ENCODE data around the gene ALKBH5. TPM values are rescaled to one million over a fixed set of nuclear protein-coding genes. Genes with fewer than 3 reads are reported as not detected.

Gene ALKBH5
- total RNA-seq, 2 experiments from 2014 or later = 133 to 134 TPM

DNA sequence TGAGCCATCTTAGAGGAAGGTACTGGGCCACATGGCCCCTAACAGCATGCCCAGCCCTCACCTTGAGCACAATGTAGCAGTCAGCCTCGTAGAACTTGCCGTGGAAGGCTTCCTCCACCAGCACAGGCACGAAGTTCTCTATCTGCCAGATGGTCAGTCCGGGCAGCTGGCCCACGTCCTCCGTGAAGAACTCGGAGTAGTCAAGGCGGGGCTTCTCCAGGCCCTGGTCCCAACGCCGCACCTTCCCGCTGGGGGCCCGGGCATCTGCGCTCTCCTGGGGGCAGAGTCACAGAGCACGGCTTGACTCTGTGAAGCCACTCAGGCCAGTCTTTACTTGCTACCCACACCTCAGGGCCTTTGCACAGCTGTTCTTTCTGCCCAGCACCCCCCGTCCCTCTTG is 67.6 kb downstream of the ALKBH5 start:
- no peaks in the 10 kb centered on the region for H3K9me3 Mint-ChIP-seq
- H3K27ac Mint-ChIP-seq = no peak overlapping the region
- ATAC-seq (ENCODE audit: low read depth) = no peak
- no peak for DNase-seq
- peaks cover 4% of the 10 kb centered on the region for H3K36me3 Mint-ChIP-seq
- POLR2A ChIA-PET = no interaction called here
- H3K4me3 Mint-ChIP-seq = no peak overlapping the region
- H3K27me3 Mint-ChIP-seq = no peaks in the 10 kb centered on the region
- H3K4me1 Mint-ChIP-seq = peaks cover 4% of the 10 kb centered on the region

DNA sequence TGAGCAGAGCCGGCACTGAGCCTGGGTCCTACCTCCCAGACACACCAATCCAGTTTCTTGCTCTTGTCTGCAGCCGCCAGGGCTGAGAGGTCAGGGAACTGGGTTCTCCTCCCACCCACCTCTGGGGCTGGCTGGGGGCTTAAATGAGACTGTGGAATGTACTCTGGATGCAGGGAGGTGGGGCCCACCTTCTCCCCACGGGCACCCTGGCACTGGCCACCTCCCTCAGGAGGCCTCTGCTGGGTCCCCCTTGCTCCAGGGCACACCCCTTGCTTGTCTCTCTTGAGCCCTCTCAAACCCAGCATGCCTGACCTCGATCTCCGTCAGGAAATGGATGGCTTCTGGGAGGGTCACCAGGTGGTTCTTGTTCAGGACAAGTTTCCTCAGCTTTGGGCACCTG is 68.5 kb downstream of the ALKBH5 start:
- H3K4me3 Mint-ChIP-seq = no peak overlapping the region
- H3K4me1 Mint-ChIP-seq = peaks cover 8% of the 10 kb centered on the region
- ATAC-seq (ENCODE audit: low read depth) (no peak), DNase-seq (no peak)
- H3K36me3 Mint-ChIP-seq = peaks cover 4% of the 10 kb centered on the region
- POLR2A ChIA-PET = no interaction called here
- no peaks in the 10 kb centered on the region for H3K9me3 Mint-ChIP-seq
- no peak overlapping the region for H3K27ac Mint-ChIP-seq
- H3K27me3 Mint-ChIP-seq = no peaks in the 10 kb centered on the region

- peaks cover 5% of the 10 kb centered on the region for H3K36me3 Mint-ChIP-seq
Observed at GRCh38 chr17:18253187-18253884, 69.7 kb downstream of the ALKBH5 start.

GRCh38 chr17:18253947-18254821 is 70.6 kb downstream of the ALKBH5 start:
- POLR2A ChIA-PET = no interaction called here
- DNase-seq (no peak), ATAC-seq (ENCODE audit: low read depth) (no peak)
- H3K27me3 Mint-ChIP-seq = no peaks in the 10 kb centered on the region
- H3K4me1 Mint-ChIP-seq = peaks cover 15% of the 10 kb centered on the region
- no peak overlapping the region for H3K4me3 Mint-ChIP-seq
- H3K9me3 Mint-ChIP-seq = no peaks in the 10 kb centered on the region
- H3K36me3 Mint-ChIP-seq = peaks cover 5% of the 10 kb centered on the region
- no peak overlapping the region for H3K27ac Mint-ChIP-seq

More at GRCh38 chr17:18253187-18253884, 69.7 kb downstream of the ALKBH5 start:
- Mint-ChIP-seq H3K27ac (no peak overlapping the region), H3K4me3 (no peak overlapping the region), H3K4me1 (peaks cover 13% of the 10 kb centered on the region), H3K27me3 (no peaks in the 10 kb centered on the region), H3K9me3 (no peaks in the 10 kb centered on the region)
- ATAC-seq (ENCODE audit: low read depth) = no peak
- no peak for DNase-seq
- POLR2A ChIA-PET = interaction anchor here (0.6 kb wide), 1 partner anchor 8 kb away, joined by 3 read pairs; no protein-coding TSS in a partner anchor

GRCh38 chr17:18254888-18255649 is 71.4 kb downstream of the ALKBH5 start:
- DNase-seq = no peak
- Mint-ChIP-seq H3K4me1 (peaks cover 20% of the 10 kb centered on the region), H3K27ac (no peak overlapping the region), H3K9me3 (no peaks in the 10 kb centered on the region), H3K4me3 (no peak overlapping the region), H3K27me3 (no peaks in the 10 kb centered on the region), H3K36me3 (peaks cover 5% of the 10 kb centered on the region)
- ATAC-seq (ENCODE audit: low read depth) = no peak
- POLR2A ChIA-PET = no interaction called here

GRCh38 chr17:18256351-18256750 is 72.7 kb downstream of the ALKBH5 start:
- H3K9me3 Mint-ChIP-seq = no peaks in the 10 kb centered on the region
- no peak for DNase-seq
- POLR2A ChIA-PET = interaction anchor here (0.6 kb wide), 1 partner anchor 116 kb away, joined by 3 read pairs; no protein-coding TSS in a partner anchor
- H3K4me1 Mint-ChIP-seq = peaks cover 20% of the 10 kb centered on the region
- peaks cover 5% of the 10 kb centered on the region for H3K36me3 Mint-ChIP-seq
- H3K27ac Mint-ChIP-seq = no peak overlapping the region
- ATAC-seq (ENCODE audit: low read depth) = no peak
- no peak overlapping the region for H3K4me3 Mint-ChIP-seq
- no peaks in the 10 kb centered on the region for H3K27me3 Mint-ChIP-seq

DNA sequence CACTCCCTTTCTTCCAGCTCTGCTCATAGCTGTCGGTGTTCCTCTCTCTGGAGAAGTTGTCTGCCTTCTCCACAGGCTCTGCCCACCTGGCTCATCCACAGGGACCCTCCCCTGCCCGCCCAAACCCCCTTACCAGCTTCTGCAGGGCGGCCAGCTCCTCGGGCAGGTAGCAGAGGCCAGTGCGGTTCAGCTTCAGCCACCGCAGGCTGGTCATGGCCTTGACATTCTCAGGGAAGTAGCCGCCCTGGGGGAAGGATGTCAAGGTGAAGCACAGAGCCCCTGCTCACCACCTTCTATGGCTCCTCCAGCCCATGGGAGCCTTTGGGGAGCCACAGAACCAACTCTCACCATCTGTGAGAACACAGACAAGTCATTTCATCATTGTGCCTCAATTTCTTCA is 73.1 kb downstream of the ALKBH5 start:
- Mint-ChIP-seq H3K27ac (peak overlapping the region; percentile 16), H3K9me3 (no peaks in the 10 kb centered on the region), H3K4me3 (peak overlapping the region; percentile 99), H3K4me1 (peaks cover 24% of the 10 kb centered on the region), H3K27me3 (no peaks in the 10 kb centered on the region), H3K36me3 (peaks cover 3% of the 10 kb centered on the region)
- POLR2A ChIA-PET = interaction anchor here (0.6 kb wide), 2 partner anchors 14 to 116 kb away, joined by 3 read pairs; no protein-coding TSS in a partner anchor
- no peak for ATAC-seq (ENCODE audit: low read depth)
- DNase-seq = no peak

DNA sequence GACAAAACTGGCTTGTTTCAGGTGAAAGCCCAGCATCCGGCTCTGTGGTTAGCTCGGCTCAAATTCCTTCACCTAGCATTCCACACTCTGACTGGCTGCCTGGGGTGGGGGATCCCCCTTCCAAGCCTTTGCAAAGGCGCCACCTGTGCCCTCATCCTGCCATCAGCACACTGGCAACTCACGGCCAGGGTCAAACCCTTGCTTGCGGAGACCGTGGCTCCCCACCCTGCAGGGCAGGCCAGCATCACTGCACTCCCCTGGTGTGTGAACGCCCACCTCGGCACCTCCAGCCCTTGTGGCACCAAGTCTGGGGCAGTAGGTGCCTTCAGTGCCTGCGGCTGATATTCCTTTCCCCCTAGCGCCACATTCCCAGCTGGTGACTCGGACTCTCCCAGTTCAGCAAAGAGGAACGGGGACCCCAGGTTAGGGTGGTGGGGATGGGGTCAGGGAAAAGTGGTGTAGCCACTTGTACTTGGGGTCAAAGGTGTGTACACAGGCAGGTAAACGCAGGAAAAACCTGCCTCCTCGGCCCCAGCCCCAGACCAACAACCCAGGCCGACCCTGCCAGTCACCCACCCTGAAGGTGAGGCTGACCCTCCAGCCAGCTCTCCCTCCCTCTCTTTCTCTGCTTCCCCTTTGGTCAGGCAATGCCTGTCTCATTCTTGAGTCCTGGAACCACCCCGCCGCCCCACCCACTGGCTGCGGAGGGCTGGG is 73.8 kb downstream of the ALKBH5 start:
- DNase-seq = no peak
- POLR2A ChIA-PET = interaction anchor here (0.6 kb wide), 2 partner anchors 15 to 115 kb away, joined by 3 read pairs; no protein-coding TSS in a partner anchor

DNA sequence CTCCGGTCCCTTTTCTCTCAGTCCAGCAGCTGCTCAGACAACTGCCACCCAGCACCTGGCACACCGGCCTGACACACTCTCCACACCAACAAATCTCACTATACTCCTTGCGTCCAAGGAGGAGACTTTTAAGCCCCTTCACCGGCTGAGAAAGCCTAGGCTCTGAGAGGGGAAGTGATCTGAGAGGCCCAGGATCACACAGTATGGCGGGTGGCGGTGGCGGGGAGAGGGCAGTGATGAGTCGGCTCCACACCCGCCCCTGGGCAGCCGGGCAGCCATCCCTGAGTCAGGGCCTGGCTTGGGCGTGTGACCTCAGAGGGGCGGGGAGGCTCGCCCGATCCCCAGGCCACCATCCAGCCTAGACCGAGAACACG is 74.3 kb downstream of the ALKBH5 start:
- H3K27ac Mint-ChIP-seq = peak overlapping the region; percentile 92
- H3K4me3 Mint-ChIP-seq = peak overlapping the region; percentile 99

More for the DNA sequence above, 73.8 kb downstream of the ALKBH5 start:
- Mint-ChIP-seq H3K27ac (peak overlapping the region; percentile 92), H3K36me3 (peaks cover 3% of the 10 kb centered on the region), H3K4me1 (peaks cover 26% of the 10 kb centered on the region), H3K4me3 (peak overlapping the region; percentile 99), H3K27me3 (no peaks in the 10 kb centered on the region), H3K9me3 (no peaks in the 10 kb centered on the region)
- no peak for ATAC-seq (ENCODE audit: low read depth)

GRCh38 chr17:18258356-18259038 is 74.9 kb downstream of the ALKBH5 start, which contains the start of gene FLII:
Gene FLII (minus strand): TSS chr17:18258738. CDS start chr17:18258690, 48 bp downstream.
- ATAC-seq (ENCODE audit: low read depth) = peak; percentile 10
- DNase-seq = peak; percentile 74
- H3K27ac Mint-ChIP-seq = peak within 1 kb of the TSS; percentile 92
- no peaks in the 10 kb centered on the region for H3K27me3 Mint-ChIP-seq
- peak within 1 kb of the TSS; percentile 99 for H3K4me3 Mint-ChIP-seq
- H3K4me1 Mint-ChIP-seq = peaks cover 28% of the 10 kb centered on the region
- H3K9me3 Mint-ChIP-seq = no peaks in the 10 kb centered on the region
- H3K36me3 Mint-ChIP-seq = peaks cover 4% of the 10 kb centered on the region
- POLR2A ChIA-PET = interaction anchor here (0.7 to 1.6 kb wide), 4 partner anchors 32 to 76 kb away, joined by 3 to 7 read pairs (median 4); partner anchors contain the start of genes SMCR8 and TOP3A

More for the DNA sequence above, 74.3 kb downstream of the ALKBH5 start:
- Mint-ChIP-seq H3K27me3 (no peaks in the 10 kb centered on the region), H3K4me1 (peaks cover 26% of the 10 kb centered on the region), H3K36me3 (peaks cover 3% of the 10 kb centered on the region), H3K9me3 (no peaks in the 10 kb centered on the region)
- ATAC-seq (ENCODE audit: low read depth) = peak; percentile 21
- peak; percentile 67 for DNase-seq
- POLR2A ChIA-PET = no interaction called here

Measured in activated naive CD8-positive, alpha-beta T cell treated with anti-CD3 and anti-CD28 coated beads, Interleukin-2, amount 10 ng/mL, durations not matched to agents 7 days and 5 days (primary cell).